Measurements from ENCODE around the gene MEGF6.

Gene MEGF6

DNA sequence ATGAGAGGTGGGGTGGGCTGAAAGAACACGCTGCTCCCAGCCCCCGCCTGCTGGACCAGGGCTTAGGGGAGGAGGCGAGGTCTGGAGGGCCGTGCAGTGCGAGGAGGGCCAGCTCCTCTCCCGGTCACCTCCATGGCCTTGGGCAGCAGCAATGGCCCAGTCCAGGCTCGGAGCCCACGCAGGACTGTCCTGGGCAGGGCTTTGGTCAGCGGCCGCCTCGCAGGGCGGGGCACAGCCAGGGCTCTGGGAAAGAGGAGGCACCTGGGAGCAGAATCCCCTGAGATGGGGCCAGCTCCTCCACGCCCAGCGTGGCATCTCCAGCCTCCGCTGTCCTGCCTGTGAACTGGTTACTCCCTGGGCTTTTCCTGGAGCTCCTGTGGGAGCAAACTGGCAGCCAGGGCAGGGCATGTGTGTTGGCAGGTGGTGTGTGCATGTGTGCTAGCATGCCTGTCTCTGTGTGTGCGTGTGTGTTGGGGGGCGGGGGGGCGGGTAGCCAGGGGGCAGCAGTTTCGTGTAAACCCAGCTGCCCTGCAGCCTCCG is 129.4 kb downstream of the MEGF6 start:
- no peak overlapping the region for H3K27ac Mint-ChIP-seq
- DNase-seq (ENCODE audit: low spot score in 2 of 2) (no peak), ATAC-seq (ENCODE audit: low read depth) (no peak)
- H3K4me1 Mint-ChIP-seq: peaks cover 3% of the 10 kb centered on the region
- H3K27me3 Mint-ChIP-seq: peaks cover 10% of the 10 kb centered on the region
- H3K9me3 Mint-ChIP-seq: no peaks in the 10 kb centered on the region
- no peaks in the 10 kb centered on the region for H3K36me3 Mint-ChIP-seq
- no peak overlapping the region for H3K4me3 Mint-ChIP-seq

DNA sequence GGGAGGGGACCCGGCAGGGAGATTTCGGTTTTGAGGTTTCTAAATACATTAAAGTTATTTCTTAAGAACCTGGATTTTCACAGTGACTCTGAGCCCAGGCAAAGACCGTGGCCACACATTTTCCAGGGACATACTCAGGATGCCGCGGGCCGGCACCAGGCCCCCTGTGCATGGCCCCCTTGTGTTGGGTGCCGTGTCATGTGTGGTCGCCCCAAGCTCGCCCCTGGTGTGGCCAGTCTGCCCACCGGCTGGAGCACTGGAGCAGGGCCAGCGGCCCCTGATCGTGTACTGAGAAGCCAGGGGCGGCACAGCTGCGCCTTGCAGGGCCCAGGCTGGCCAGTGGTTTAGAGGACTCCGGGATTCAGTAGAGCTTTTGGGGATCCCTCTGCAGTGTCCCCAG is 130.3 kb downstream of the MEGF6 start:
- H3K9me3 Mint-ChIP-seq: no peaks in the 10 kb centered on the region
- ATAC-seq (ENCODE audit: low read depth) (no peak), DNase-seq (ENCODE audit: low spot score in 2 of 2) (no peak)
- H3K36me3 Mint-ChIP-seq: no peaks in the 10 kb centered on the region
- no peak overlapping the region for H3K27ac Mint-ChIP-seq
- H3K4me3 Mint-ChIP-seq: no peak overlapping the region
- H3K4me1 Mint-ChIP-seq: peaks cover 3% of the 10 kb centered on the region
- H3K27me3 Mint-ChIP-seq: peaks cover 10% of the 10 kb centered on the region

DNA sequence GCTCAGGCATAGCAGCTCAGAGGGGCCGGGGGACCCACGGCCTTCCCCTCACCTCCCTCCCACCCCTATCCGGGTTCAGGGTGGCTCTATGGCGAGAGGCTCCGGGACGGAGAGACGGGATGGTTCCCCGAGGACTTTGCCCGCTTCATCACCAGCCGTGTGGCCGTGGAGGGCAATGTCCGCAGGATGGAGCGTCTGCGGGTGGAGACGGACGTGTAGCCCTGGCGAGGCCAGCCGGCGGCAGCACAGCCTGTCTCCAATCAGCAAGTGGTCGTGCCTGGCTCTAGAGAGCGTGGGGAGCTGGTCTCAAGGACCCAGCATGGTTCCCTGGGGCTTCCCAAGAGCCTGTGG is 131.0 kb downstream of the MEGF6 start:
- H3K9me3 Mint-ChIP-seq: no peaks in the 10 kb centered on the region
- no peak for ATAC-seq (ENCODE audit: low read depth)
- H3K36me3 Mint-ChIP-seq: no peaks in the 10 kb centered on the region
- no peak overlapping the region for H3K27ac Mint-ChIP-seq
- peaks cover 3% of the 10 kb centered on the region for H3K4me1 Mint-ChIP-seq
- H3K4me3 Mint-ChIP-seq: no peak overlapping the region
- DNase-seq (ENCODE audit: low spot score in 2 of 2): no peak
- peaks cover 10% of the 10 kb centered on the region for H3K27me3 Mint-ChIP-seq

DNA sequence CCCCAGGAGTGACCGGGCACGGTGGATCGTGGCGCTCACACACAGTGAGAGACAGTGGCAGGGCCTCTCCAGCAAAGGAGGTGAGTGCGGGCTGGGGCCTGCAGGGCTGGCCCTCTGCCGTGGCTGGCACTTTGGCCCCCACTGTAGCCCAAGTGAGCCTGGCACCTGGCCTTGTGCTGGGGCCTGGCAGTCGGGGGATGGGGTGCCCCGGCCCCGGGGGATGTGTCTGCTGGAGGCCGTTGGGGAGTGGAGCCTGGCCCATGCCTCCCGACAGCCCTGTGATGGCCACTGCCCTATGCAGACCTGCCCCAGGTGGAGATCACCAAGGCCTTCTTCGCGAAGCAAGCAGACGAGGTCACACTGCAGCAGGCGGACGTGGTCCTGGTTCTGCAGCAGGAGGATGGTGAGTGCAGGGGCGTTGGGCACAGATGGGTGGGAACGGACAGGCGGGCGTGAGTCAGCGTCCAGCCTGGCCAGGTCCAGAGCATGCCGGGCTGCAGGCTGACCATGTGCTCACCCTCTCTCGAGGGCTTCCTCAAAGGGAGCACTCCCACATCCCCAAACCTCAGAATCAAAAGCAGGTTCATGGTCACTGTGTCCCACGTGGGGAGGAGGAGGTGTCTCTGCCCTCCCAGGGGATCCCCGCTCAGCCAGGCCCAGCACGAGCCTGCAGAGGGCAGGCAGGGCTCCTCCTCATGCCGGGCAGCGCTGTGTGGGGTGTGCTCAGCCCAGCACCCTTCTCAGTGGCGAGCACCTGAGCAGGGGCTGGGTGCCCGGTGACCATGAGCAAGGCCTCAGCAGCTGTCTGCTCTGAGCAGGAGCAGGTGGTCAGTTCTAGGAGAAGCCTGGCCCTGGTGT is 131.6 kb downstream of the MEGF6 start:
- Mint-ChIP-seq H3K4me3 (no peak overlapping the region), H3K4me1 (peaks cover 3% of the 10 kb centered on the region), H3K36me3 (no peaks in the 10 kb centered on the region), H3K27ac (no peak overlapping the region), H3K27me3 (peaks cover 8% of the 10 kb centered on the region), H3K9me3 (no peaks in the 10 kb centered on the region)
- DNase-seq (ENCODE audit: low spot score in 2 of 2): no peak
- no peak for ATAC-seq (ENCODE audit: low read depth)

DNA sequence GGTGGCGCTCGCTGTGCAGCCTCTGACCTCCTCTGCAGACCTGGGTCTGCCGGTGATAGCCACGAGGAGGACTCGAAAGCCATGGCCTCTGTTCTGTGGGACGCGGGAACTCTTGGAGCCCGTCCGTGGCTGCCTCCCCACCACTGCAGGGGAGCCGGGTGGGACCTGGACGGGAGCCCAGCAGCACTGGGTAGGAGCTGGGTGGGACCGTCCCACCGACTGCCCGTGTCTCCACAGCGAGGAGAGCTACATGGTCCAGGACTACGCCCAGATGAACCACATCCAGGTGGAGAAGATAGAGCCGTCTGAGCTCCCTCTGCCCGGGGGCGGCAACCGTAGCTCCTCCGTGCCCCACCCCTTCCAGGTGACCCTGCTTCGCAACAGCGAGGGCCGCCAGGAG is 133.1 kb downstream of the MEGF6 start:
- H3K27me3 Mint-ChIP-seq: peaks cover 9% of the 10 kb centered on the region
- no peaks in the 10 kb centered on the region for H3K4me1 Mint-ChIP-seq
- no peaks in the 10 kb centered on the region for H3K36me3 Mint-ChIP-seq

DNA sequence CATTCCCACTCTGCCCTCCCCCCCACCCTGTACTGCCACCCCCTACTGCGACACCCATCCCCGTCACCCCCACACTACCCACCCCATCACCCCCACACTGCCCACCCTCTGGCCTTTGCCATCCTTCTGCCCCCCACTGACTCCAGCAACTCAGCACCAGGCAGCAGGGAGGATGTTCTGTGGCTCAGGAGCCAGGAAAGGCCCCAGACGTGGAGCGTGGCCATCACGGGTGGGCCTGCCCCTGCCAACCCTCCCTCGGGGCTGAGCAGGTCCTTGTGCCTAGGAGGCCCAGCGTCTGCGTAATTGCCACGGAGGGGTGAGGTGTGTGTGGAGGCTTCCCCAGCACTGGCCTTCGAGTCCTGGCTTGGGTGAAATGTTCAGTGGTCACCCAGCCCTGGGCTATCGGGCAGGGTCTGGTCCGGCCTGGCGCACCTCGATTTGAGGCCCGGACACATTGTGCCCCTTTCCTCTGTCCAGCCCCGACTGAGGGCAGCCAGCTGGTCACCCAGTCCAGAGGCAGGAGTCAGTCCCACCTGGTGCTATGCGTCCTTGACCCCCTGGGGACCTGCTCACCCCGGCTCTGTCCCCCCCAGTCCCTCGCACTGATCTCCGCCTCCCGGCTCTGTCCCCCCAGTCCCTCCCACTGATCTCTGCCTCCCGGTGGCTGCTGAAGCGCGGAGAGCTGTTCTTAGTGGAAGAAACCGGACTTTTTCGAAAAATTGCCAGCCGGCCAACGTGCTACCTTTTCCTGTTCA is 133.9 kb downstream of the MEGF6 start:
- ATAC-seq (ENCODE audit: low read depth) (no peak), DNase-seq (ENCODE audit: low spot score in 2 of 2) (no peak)
- Mint-ChIP-seq H3K4me1 (no peaks in the 10 kb centered on the region), H3K36me3 (no peaks in the 10 kb centered on the region), H3K9me3 (no peaks in the 10 kb centered on the region), H3K4me3 (no peak overlapping the region), H3K27ac (no peak overlapping the region), H3K27me3 (peaks cover 7% of the 10 kb centered on the region)

More for the DNA sequence above, 133.1 kb downstream of the MEGF6 start:
- Mint-ChIP-seq H3K9me3 (no peaks in the 10 kb centered on the region), H3K27ac (no peak overlapping the region), H3K4me3 (no peak overlapping the region)
- ATAC-seq (ENCODE audit: low read depth) (no peak), DNase-seq (ENCODE audit: low spot score in 2 of 2) (no peak)

DNA sequence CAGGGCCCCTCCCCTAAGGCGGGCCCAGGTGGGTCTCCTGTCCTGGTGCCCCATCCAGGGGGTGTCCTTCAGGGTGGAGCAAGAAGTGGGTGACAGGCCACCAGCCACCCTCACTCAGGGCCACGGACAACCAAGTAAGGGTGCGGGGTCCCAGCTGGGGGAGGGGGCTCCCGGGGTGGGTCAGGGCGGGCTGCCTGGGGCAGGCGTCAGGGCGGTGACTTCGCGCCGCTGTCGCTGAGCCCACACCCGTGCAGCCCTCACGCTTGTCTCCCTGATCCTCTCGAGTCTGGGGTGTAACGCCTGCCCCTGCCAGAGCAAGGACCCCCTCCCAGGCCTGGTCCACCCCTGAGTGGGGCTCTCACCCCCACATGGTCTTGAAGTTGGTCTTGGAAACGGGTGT is 134.6 kb downstream of the MEGF6 start:
- Mint-ChIP-seq H3K27ac (no peak overlapping the region), H3K9me3 (no peaks in the 10 kb centered on the region), H3K36me3 (no peaks in the 10 kb centered on the region), H3K27me3 (peaks cover 6% of the 10 kb centered on the region), H3K4me3 (no peak overlapping the region), H3K4me1 (no peaks in the 10 kb centered on the region)
- DNase-seq (ENCODE audit: low spot score in 2 of 2): no peak
- ATAC-seq (ENCODE audit: low read depth): no peak

DNA sequence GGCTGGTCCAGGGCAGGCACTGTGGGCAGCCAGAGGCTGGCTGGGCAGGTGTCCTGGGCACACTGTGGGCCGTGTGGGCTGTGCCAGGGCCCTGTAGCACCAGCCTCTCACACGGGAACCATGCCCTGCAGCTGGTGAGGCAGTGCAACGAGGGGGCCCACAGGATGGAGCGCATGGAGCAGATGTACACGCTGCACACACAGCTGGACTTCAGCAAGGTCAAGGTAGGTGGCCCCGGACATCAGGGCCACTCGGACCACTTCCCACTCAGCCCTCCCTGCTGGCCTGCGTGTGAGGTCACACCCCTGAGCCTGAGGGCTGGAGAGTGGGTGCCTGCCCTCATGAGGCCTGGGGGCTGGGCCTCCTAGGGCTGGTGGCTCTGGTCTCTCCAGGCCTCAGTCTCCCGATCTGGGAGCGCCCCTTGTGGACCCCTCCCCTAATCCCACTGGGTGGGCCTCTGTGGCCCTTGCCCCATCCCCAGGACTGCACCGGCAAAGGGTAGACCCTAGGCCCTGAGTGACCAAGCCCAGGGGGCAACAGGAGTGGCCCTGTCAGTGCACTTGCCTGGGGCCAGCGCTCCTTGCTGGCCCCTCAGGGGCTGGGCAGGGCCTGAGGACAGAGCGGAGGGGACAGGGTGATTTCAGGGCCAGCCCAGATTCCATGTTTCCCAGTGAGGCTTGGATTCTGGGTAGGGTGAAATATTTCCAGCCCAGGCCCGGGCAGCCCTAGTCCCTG is 135.3 kb downstream of the MEGF6 start:
- no peaks in the 10 kb centered on the region for H3K9me3 Mint-ChIP-seq
- H3K4me1 Mint-ChIP-seq: no peaks in the 10 kb centered on the region
- ATAC-seq (ENCODE audit: low read depth) (no peak), DNase-seq (ENCODE audit: low spot score in 2 of 2) (no peak)
- H3K27ac Mint-ChIP-seq: no peak overlapping the region
- no peaks in the 10 kb centered on the region for H3K36me3 Mint-ChIP-seq
- H3K4me3 Mint-ChIP-seq: no peak overlapping the region
- peaks cover 6% of the 10 kb centered on the region for H3K27me3 Mint-ChIP-seq

DNA sequence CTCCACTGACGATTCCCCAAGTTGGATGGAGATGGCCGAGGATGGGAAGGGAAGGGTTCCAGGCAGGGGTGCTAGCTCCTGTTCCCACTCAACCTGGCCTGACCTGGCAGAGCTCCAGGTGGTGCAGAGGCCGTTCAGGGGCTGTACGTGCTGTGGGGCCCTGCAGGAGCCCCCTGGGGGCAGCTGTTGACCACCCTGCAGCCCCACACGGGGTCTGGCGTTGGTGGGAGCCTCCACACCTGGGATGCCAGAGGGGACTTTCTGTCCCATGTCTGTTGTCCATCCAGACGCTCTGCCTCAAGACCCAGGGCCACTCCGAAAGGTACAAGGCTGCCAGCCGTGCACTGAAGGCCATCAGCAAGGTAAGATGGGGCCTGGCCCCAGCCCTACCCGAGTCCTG is 136.9 kb downstream of the MEGF6 start:
- Mint-ChIP-seq H3K36me3 (no peaks in the 10 kb centered on the region), H3K27me3 (peaks cover 14% of the 10 kb centered on the region), H3K4me3 (no peak overlapping the region), H3K4me1 (peaks cover 9% of the 10 kb centered on the region), H3K9me3 (no peaks in the 10 kb centered on the region), H3K27ac (no peak overlapping the region)
- ATAC-seq (ENCODE audit: low read depth): no peak
- no peak for DNase-seq (ENCODE audit: low spot score in 2 of 2)

DNA sequence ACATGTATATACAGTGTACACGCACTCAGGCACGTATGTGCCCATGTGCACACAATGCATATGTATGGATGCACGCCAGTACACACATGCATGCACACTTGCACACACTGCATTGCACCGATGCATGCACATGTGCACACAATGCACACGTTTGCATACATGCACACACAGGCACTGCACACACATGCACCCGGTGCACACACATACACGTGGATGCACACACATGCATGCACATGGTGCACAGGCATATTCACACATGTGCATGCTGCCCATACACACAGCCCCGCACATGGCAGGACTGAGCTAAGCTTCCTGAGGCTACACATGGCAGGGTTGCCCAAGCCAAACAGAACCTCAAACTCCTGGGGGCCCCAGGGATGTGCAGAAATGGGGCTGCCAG is 137.3 kb downstream of the MEGF6 start:
- ATAC-seq (ENCODE audit: low read depth) (no peak), DNase-seq (ENCODE audit: low spot score in 2 of 2) (no peak)
- H3K27ac Mint-ChIP-seq: no peak overlapping the region
- H3K4me1 Mint-ChIP-seq: peaks cover 9% of the 10 kb centered on the region
- peaks cover 14% of the 10 kb centered on the region for H3K27me3 Mint-ChIP-seq
- H3K4me3 Mint-ChIP-seq: no peak overlapping the region
- H3K36me3 Mint-ChIP-seq: no peaks in the 10 kb centered on the region
- H3K9me3 Mint-ChIP-seq: no peaks in the 10 kb centered on the region

DNA sequence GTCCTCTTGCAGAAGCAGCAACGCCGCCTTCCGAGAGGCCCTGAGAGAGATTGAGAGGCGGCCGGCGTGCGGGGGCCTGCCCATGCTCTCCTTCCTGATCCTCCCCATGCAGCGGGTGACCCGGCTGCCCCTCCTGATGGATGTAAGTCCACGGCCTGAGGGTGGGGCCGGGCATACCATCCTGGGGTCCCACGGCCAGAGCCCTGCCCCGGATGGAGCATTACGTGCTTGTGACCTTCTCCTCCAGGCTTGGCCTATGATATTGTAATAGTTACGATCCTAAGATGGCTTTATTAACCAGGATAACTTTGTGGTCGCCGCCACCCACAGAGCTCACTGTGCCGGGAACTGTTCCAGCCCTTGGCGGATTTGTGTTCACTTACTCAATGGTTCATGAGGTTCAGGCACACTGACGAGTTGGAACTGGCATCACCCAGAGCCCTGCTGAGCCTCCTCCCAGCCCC is 137.9 kb downstream of the MEGF6 start:
- DNase-seq (ENCODE audit: low spot score in 2 of 2): no peak
- Mint-ChIP-seq H3K27me3 (peaks cover 14% of the 10 kb centered on the region), H3K4me3 (no peak overlapping the region), H3K9me3 (no peaks in the 10 kb centered on the region), H3K4me1 (peaks cover 9% of the 10 kb centered on the region), H3K27ac (no peak overlapping the region), H3K36me3 (no peaks in the 10 kb centered on the region)
- ATAC-seq (ENCODE audit: low read depth): no peak

DNA sequence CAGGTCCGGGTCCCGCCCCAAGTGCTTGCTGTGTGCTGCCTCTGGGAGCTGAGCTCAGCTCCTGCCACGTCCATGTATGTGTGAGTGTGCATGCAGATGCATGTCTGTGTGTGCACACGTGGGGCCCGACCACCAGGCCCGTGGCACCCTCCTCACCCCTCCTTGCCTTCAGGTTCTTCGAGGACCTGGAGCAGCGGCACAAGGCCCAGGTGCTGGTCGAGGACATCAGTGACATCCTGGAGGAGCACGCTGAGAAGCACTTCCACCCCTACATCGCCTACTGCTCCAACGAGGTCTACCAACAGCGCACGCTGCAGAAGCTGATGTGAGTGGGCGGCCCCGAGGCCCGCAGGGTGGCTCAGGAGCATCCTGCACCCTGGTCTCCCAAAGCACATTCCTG is 138.4 kb downstream of the MEGF6 start:
- Mint-ChIP-seq H3K27me3 (peaks cover 12% of the 10 kb centered on the region), H3K4me3 (no peak overlapping the region), H3K9me3 (no peaks in the 10 kb centered on the region), H3K4me1 (peaks cover 9% of the 10 kb centered on the region), H3K27ac (no peak overlapping the region), H3K36me3 (no peaks in the 10 kb centered on the region)
- ATAC-seq (ENCODE audit: low read depth) (no peak), DNase-seq (ENCODE audit: low spot score in 2 of 2) (no peak)

DNA sequence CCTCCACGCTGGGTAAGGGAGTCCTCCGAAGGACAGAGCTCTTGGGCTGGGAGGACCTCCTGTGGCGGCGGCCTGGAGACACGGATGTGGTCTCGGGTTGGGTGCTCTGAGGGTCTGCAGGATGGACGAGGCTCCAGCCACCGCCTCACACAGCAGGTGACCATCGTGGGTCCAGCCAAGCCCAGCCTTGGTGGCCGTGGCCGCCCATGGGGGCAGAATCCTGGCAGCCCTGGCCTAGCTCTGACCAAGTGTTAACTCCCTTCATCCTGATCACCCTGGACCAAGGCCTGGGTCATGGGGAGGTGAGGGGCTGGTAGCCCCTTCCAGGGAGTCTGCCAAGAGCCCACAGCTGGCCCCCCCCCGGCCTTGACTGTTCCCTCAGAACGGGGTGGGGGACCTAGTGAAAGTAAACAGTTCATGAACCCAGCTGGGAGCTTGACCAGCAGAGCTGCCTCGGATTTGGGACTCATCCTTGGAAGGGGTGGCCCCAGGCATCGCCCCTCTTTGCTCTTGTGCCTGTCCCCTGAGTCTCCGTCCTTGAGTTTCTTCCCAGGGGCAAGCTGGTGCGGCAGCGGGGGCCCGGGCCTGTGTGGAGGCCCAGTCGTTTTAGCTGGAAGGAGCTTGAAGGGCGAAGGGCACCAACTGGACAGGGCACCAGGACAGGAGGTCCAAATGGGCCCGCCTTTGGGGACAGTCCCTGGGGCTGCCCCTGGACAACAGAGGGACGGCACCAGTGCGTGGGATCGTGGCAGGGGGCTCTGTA is 139.0 kb downstream of the MEGF6 start:
- H3K4me1 Mint-ChIP-seq: peaks cover 9% of the 10 kb centered on the region
- ATAC-seq (ENCODE audit: low read depth): no peak
- DNase-seq (ENCODE audit: low spot score in 2 of 2): no peak

More for the DNA sequence above, 139.0 kb downstream of the MEGF6 start:
- no peak overlapping the region for H3K4me3 Mint-ChIP-seq
- H3K27me3 Mint-ChIP-seq: peaks cover 12% of the 10 kb centered on the region
- no peak overlapping the region for H3K27ac Mint-ChIP-seq
- no peaks in the 10 kb centered on the region for H3K36me3 Mint-ChIP-seq
- no peaks in the 10 kb centered on the region for H3K9me3 Mint-ChIP-seq

Measured in memory B cell (primary cell).